ENCODE measurements around the gene CSK. TPM values are rescaled to one million over a fixed set of nuclear protein-coding genes. Genes with fewer than 3 reads are reported as not detected.

The CSK gene
- polyA plus RNA-seq, 2 of the 4 experiments (the other 2 are of a cell fraction) = 17.8 to 63.0 TPM

DNA sequence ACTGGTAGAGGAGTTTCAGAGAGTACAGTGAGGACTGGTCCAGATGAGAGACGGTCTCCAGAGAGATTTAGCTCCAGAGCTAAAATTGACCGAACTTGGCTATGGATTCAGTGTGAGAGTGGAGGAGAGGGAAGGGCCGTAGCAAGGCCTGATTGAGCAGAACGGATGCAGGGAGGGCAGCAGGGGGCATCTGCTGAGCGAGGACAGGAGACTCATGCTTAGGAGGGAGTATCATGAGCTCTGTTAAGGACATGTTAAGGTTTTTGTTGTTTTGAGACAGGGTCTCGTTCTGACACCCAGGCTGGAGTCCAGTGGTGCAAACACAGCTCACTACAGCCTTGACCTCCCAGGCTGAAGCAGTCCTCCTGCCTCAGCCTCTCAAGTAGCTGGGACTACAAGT, 23.1 kb downstream of the CSK start:
- TF ChIP-seq MAZ (IDR thresholded peaks at IDR 0.05; ENCODE audit: borderline replicate concordance, low read depth, low read length) (no peak), HOXB5 (CRISPR knock-in tag; IDR thresholded peaks at IDR 0.05) (no peak), KDM1A (IDR thresholded peaks at IDR 0.05; ENCODE audit: low read depth) (no peak), SREBF2 (IDR thresholded peaks at IDR 0.05) (no peak), ESRRA (IDR thresholded peaks at IDR 0.05; ENCODE audit: borderline replicate concordance, low read length) (no peak), ZNF302 (CRISPR knock-in tag; IDR thresholded peaks at IDR 0.05) (no peak), CEBPB (IDR thresholded peaks at IDR 0.05) (no peak), FOXS1 (CRISPR knock-in tag; IDR thresholded peaks at IDR 0.05) (no peak), NR3C1 (IDR thresholded peaks at IDR 0.05) (no peak), CBX8 (IDR thresholded peaks at IDR 0.05) (no peak), EP300 (IDR thresholded peaks at IDR 0.05) (no peak)
- TF ChIP-seq, protein P1, sequence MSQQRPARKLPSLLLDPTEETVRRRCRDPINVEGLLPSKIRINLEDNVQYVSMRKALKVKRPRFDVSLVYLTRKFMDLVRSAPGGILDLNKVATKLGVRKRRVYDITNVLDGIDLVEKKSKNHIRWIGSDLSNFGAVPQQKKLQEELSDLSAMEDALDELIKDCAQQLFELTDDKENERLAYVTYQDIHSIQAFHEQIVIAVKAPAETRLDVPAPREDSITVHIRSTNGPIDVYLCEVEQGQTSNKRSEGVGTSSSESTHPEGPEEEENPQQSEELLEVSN (IDR thresholded peaks at IDR 0.05; ENCODE audit: borderline replicate concordance, low read depth) = no peak
- TF ChIP-seq, protein P2, sequence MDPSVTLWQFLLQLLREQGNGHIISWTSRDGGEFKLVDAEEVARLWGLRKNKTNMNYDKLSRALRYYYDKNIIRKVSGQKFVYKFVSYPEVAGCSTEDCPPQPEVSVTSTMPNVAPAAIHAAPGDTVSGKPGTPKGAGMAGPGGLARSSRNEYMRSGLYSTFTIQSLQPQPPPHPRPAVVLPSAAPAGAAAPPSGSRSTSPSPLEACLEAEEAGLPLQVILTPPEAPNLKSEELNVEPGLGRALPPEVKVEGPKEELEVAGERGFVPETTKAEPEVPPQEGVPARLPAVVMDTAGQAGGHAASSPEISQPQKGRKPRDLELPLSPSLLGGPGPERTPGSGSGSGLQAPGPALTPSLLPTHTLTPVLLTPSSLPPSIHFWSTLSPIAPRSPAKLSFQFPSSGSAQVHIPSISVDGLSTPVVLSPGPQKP (IDR thresholded peaks at IDR 0.05; ENCODE audit: low read depth, low read length) = no peak
- TF ChIP-seq, protein P3, sequence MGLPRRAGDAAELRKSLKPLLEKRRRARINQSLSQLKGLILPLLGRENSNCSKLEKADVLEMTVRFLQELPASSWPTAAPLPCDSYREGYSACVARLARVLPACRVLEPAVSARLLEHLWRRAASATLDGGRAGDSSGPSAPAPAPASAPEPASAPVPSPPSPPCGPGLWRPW (IDR thresholded peaks at IDR 0.05) = no peak
- POLR2A ChIA-PET = no interaction called here

DNA sequence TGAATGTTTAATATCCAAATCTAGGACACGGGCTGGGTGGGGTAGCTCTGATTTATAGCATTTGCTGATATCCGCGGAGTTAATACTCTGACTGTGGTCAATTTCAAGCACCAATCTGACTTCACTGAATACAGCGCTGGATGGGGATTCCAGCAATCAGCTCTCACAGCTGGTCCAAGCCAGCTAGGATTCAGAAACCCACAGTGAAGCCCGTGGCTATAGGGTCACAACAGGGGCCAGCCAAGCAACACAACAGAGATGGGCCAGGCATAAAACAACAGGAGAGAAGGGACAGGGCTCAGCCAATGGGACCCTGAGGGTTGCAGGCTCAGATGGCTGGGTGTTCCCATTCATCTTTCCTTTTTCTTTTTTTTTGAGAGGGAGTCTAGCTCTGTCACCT, 25.4 kb downstream of the CSK start:
- H3K4me2 ChIP-seq = no peak overlapping the region
- no peaks in the 10 kb centered on the region for H3K4me1 ChIP-seq
- H3K9me3 ChIP-seq = no peaks in the 10 kb centered on the region
- FAIRE-seq (no peak), DNase-seq (ENCODE audit: low read depth in 1 of 2, low spot score in 1 of 2) (no peak), ATAC-seq (peak in 1 of 2 experiments; percentile 27; a peak in 3 of 6 replicates)
- CTCF ChIA-PET = interaction anchor here (65.6 to 66.7 kb wide), 2 partner anchors 12 to 16 kb away, joined by 1908 read pairs; partner anchors contain the start of genes CPLX3, CSK, LMAN1L and ULK3
- 75% methylated on average over 5 of the region's 5 CpGs for whole genome bisulfite sequencing (ENCODE audit: missing lambda C conversion rate)
- no peak overlapping the region for H3K27ac ChIP-seq
- TF ChIP-seq ZC3H11A (IDR thresholded peaks at IDR 0.05) (no peak), EHF (CRISPR knock-in tag; IDR thresholded peaks at IDR 0.05) (no peak), KDM1A (IDR thresholded peaks at IDR 0.05; ENCODE audit: low read depth) (no peak), MYC (IDR thresholded peaks at IDR 0.05; ENCODE audit: borderline replicate concordance, low read length) (no peak)
- POLR2A ChIA-PET = no interaction called here
- no peak overlapping the region for H3K4me3 ChIP-seq

More for the DNA sequence above, 23.1 kb downstream of the CSK start:
- DNase-seq (ENCODE audit: low read depth in 1 of 2, low spot score in 1 of 2) (no peak), FAIRE-seq (no peak), ATAC-seq (no peak)
- Histone ChIP-seq H3K4me2 (no peak overlapping the region), H3K9me3 (no peaks in the 10 kb centered on the region), H3K4me3 (no peak overlapping the region), H3K4me1 (peaks cover 2% of the 10 kb centered on the region; the same call in 1 of the 3 replicates), H3K27ac (no peak overlapping the region)
- CTCF ChIA-PET = interaction anchor here (1.2 to 66.7 kb wide), 3 partner anchors 14 to 165 kb away, joined by 3 to 1908 read pairs (median 1908); partner anchors contain the start of genes CPLX3, CSK, LMAN1L and ULK3
- WGBS (ENCODE audit: missing lambda C conversion rate) = 93% methylated on average over 6 of the region's 6 CpGs

DNA sequence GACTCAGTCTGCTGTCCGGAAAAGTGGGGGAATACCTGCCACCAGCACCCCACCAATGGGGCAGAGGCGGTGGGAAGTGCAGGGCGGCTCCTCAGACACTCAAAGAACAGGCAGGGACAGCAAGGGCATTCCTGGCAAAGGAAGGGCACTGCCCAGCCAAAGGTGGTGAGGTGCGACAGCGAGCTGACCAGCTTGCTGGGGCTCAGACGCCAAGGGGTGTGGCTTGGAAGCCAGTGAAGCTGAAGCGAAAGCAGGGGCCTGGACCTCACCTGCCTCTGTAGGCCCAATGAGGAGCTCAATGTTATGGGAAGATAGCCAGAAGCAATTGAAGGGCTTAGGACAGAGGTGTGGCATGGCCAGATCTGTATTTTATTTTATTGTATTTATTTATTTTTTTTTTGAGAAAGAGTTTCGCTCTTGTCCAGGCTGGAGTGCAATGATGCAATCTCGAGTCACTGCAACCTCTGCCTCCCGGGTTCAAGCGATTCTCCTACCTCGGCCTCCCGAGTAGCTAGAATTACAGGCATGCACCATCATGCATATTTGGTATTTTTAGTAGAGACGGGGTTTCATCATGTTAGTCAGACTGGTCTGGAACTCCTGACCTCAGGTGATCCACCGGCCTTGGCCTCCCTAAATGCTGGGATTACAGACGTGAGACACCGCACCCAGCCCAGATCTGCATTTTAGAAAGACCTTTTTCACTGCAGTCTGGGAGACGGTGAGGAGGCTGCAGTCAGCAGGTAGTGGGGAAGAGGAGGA, 26.4 kb downstream of the CSK start:
- CTCF ChIA-PET = interaction anchor here (1.2 to 66.7 kb wide), 3 partner anchors 11 to 177 kb away, joined by 5 to 1908 read pairs (median 1908); partner anchors contain the start of genes CPLX3, CSK, LMAN1L and ULK3
- FAIRE-seq = no peak
- Histone ChIP-seq H3K4me2 (no peak overlapping the region), H3K4me1 (no peaks in the 10 kb centered on the region), H3K4me3 (no peak overlapping the region), H3K9me3 (no peaks in the 10 kb centered on the region), H3K27ac (no peak overlapping the region)
- TF ChIP-seq HOXB13 (CRISPR knock-in tag; IDR thresholded peaks at IDR 0.05; ENCODE audit: low read depth) (no peak), POLR2AphosphoS2 (conservative IDR thresholded peaks at IDR 0.05; ENCODE audit: low read length) (no peak), EHF (CRISPR knock-in tag; IDR thresholded peaks at IDR 0.05) (no peak), HOXB5 (CRISPR knock-in tag; IDR thresholded peaks at IDR 0.05) (no peak), HEYL (CRISPR knock-in tag; IDR thresholded peaks at IDR 0.05) (no peak), MAFK (IDR thresholded peaks at IDR 0.05; ENCODE audit: partially characterized antibody) (no peak), HOXA7 (CRISPR knock-in tag; IDR thresholded peaks at IDR 0.05) (no peak)
- TF ChIP-seq, protein P4, sequence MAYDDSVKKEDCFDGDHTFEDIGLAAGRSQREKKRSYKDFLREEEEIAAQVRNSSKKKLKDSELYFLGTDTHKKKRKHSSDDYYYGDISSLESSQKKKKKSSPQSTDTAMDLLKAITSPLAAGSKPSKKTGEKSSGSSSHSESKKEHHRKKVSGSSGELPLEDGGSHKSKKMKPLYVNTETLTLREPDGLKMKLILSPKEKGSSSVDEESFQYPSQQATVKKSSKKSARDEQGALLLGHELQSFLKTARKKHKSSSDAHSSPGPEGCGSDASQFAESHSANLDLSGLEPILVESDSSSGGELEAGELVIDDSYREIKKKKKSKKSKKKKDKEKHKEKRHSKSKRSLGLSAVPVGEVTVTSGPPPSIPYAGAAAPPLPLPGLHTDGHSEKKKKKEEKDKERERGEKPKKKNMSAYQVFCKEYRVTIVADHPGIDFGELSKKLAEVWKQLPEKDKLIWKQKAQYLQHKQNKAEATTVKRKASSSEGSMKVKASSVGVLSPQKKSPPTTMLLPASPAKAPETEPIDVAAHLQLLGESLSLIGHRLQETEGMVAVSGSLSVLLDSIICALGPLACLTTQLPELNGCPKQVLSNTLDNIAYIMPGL (CRISPR knock-in tag; IDR thresholded peaks at IDR 0.05; ENCODE audit: borderline replicate concordance) = no peak
- TF ChIP-seq, protein P5, sequence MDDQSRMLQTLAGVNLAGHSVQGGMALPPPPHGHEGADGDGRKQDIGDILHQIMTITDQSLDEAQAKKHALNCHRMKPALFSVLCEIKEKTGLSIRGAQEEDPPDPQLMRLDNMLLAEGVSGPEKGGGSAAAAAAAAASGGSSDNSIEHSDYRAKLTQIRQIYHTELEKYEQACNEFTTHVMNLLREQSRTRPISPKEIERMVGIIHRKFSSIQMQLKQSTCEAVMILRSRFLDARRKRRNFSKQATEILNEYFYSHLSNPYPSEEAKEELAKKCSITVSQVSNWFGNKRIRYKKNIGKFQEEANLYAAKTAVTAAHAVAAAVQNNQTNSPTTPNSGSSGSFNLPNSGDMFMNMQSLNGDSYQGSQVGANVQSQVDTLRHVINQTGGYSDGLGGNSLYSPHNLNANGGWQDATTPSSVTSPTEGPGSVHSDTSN (IDR thresholded peaks at IDR 0.05) = no peak
- TF ChIP-seq, protein P6, sequence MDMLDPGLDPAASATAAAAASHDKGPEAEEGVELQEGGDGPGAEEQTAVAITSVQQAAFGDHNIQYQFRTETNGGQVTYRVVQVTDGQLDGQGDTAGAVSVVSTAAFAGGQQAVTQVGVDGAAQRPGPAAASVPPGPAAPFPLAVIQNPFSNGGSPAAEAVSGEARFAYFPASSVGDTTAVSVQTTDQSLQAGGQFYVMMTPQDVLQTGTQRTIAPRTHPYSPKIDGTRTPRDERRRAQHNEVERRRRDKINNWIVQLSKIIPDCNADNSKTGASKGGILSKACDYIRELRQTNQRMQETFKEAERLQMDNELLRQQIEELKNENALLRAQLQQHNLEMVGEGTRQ (IDR thresholded peaks at IDR 0.05) = no peak
- TF ChIP-seq, protein P1 (IDR thresholded peaks at IDR 0.05; ENCODE audit: borderline replicate concordance, low read depth) = no peak
- 84% methylated on average over 18 of the region's 18 CpGs for WGBS (ENCODE audit: missing lambda C conversion rate)
- POLR2A ChIA-PET = no interaction called here
- DNase-seq (ENCODE audit: low read depth in 1 of 2, low spot score in 1 of 2) = no peak
- peak in 1 of 2 experiments; percentile 23; a peak in 3 of 6 replicates for ATAC-seq
